ENCODE data around the gene TTC7B. TPM values are rescaled to one million over a fixed set of nuclear protein-coding genes. Genes with fewer than 3 reads are reported as not detected.

Gene TTC7B
- total RNA-seq, 3 donors from 2014 or later: 5.0 to 6.0 (median 5.1) TPM

DNA sequence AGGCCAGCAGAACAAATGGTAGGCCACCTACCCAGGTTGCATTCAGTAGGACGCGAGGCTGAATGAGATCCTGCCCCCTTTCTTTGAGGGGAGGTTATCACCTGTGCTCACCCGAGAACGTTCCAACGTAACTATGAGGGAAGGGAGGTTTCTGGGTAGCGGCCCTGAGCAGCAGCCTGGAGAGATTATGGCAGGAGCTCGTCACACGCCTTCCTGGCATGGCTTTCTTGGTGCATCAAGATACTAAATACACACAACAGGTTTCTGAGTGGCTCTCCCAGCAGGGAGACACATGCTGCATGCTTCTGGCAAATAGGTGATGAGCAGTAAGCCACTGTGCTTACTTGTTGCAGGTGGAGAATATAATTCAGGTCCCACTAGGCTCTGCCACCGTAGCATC lies 271.7 kb downstream of the TTC7B start:
- DNase-seq (no peak), ATAC-seq (no peak)
- H3K4me1 Mint-ChIP-seq (ENCODE audit: low read depth): no peaks in the 10 kb centered on the region
- H3K4me3 Mint-ChIP-seq: no peak overlapping the region
- no peaks in the 10 kb centered on the region for H3K27me3 Mint-ChIP-seq (ENCODE audit: low read depth)
- H3K9me3 Mint-ChIP-seq: no peaks in the 10 kb centered on the region
- H3K36me3 Mint-ChIP-seq (ENCODE audit: insufficient read depth): no peaks in the 10 kb centered on the region

DNA sequence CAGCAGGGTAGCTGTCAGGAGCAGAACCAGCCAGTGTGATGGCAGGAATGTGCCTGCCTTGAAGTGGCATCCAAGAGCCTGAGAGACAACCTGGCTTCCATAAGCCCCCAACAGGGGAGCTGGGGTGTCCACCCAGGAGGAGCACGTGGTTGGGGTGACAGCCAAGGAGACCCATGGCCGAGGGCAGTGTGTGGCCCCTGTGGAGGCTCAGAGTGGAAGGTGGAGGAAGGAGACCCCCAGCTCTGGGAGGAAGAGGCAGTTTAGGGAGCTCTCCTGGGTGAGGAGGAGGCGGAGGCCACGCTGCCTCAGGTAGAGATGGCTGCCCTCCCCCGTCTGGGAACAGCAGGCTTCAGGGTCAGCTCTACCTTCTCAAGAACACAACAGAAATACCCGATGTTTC lies 272.4 kb downstream of the TTC7B start:
- H3K27me3 Mint-ChIP-seq (ENCODE audit: low read depth): no peaks in the 10 kb centered on the region
- H3K4me3 Mint-ChIP-seq: no peak overlapping the region
- ATAC-seq (no peak), DNase-seq (no peak)
- no peaks in the 10 kb centered on the region for H3K36me3 Mint-ChIP-seq (ENCODE audit: insufficient read depth)
- no peaks in the 10 kb centered on the region for H3K9me3 Mint-ChIP-seq
- H3K4me1 Mint-ChIP-seq (ENCODE audit: low read depth): no peaks in the 10 kb centered on the region

DNA sequence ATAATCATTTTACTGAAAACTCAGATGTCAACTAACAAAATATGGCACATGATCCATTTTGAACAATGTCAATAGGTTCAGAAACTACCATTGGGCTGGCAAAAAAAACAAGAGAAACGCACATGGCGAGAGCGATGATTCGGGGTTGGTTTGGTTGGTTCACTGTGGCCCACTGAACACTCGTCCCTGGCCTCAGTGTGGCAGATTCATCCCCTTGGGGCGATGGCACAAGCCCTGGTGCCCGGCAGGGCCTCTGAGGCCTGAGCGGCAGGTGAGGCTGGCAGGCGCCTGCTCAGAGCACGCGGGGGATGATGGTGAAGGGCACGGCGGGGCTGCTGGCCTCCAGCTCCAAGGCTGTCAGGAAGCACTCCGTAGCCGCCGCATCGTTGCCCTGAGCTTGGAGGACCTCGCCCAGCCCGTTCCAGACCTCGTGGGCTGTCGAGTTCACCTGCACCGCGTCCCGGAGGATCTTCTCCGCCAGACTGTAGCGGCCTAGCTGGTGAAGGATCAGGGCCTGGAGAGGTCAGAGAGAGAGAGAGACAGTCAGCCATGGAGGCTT lies 275.1 kb downstream of the TTC7B start:
- H3K4me1 Mint-ChIP-seq (ENCODE audit: low read depth): no peaks in the 10 kb centered on the region
- ATAC-seq (no peak), DNase-seq (no peak)
- no peaks in the 10 kb centered on the region for H3K36me3 Mint-ChIP-seq (ENCODE audit: insufficient read depth)
- H3K27me3 Mint-ChIP-seq (ENCODE audit: low read depth): no peaks in the 10 kb centered on the region
- H3K4me3 Mint-ChIP-seq: no peak overlapping the region
- H3K9me3 Mint-ChIP-seq: no peaks in the 10 kb centered on the region

DNA sequence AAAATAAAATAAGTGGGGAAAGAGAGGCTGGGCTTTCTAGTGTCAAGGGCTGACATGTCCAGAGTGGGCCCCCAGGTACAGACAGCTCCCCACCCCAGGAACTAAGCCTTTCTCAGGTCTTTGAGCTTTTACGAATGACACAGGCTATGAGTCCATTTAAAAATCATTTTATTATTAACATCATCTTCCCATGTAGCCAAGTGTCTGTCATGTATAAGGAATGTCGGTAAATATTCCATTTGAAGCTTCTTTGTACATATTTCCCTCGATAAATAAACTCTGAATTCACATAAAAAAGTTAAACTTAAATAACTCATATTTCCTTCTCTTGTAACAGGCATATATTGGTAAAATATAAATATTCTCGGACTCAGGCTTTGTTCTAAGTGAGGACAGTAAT lies 275.8 kb downstream of the TTC7B start:
- no peaks in the 10 kb centered on the region for H3K4me1 Mint-ChIP-seq (ENCODE audit: low read depth)
- H3K4me3 Mint-ChIP-seq: no peak overlapping the region
- no peaks in the 10 kb centered on the region for H3K9me3 Mint-ChIP-seq
- ATAC-seq: no peak
- no peak for DNase-seq
- no peaks in the 10 kb centered on the region for H3K36me3 Mint-ChIP-seq (ENCODE audit: insufficient read depth)
- H3K27me3 Mint-ChIP-seq (ENCODE audit: low read depth): no peaks in the 10 kb centered on the region

DNA sequence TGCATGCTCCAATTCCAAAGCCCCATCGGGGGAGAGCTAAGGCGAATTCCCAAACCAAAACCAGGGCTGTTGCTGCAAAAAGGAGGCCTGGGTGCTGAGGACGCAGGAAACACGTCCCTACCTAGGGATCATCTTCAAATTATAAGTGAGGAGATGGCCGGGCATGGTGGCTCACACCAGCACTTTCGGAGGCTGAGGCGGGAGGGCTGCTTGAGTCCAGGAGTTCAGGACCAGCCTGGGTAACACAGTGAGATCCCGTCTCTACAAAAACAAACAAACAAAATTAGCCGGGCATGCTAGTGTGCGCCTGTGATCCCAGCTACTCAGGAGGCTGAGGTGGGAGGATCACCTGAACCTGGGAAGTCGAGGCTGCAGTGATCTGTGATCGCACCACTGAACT lies 276.2 kb downstream of the TTC7B start:
- no peaks in the 10 kb centered on the region for H3K4me1 Mint-ChIP-seq (ENCODE audit: low read depth)
- H3K4me3 Mint-ChIP-seq: no peak overlapping the region
- no peak for ATAC-seq
- no peaks in the 10 kb centered on the region for H3K36me3 Mint-ChIP-seq (ENCODE audit: insufficient read depth)
- no peak for DNase-seq
- no peaks in the 10 kb centered on the region for H3K27me3 Mint-ChIP-seq (ENCODE audit: low read depth)
- no peaks in the 10 kb centered on the region for H3K9me3 Mint-ChIP-seq

DNA sequence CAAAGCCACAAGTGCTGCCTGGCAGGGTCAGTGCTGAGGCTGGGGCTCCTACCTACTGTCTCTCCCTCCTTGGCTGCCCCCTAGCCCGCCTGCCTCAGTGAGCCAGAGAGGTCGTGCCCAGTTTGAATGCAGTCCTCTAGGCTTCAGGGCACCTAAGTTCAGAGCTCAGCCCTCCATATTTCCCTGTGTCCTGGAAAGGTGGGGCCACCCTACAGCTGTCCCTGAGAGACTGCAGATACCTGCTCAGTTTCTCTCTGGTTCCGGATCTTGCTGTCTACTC lies 276.8 kb downstream of the TTC7B start:
- Mint-ChIP-seq H3K4me1 (ENCODE audit: low read depth) (no peaks in the 10 kb centered on the region), H3K4me3 (no peak overlapping the region), H3K27me3 (ENCODE audit: low read depth) (no peaks in the 10 kb centered on the region), H3K9me3 (no peaks in the 10 kb centered on the region), H3K36me3 (ENCODE audit: insufficient read depth) (no peaks in the 10 kb centered on the region)
- no peak for ATAC-seq
- no peak for DNase-seq

DNA sequence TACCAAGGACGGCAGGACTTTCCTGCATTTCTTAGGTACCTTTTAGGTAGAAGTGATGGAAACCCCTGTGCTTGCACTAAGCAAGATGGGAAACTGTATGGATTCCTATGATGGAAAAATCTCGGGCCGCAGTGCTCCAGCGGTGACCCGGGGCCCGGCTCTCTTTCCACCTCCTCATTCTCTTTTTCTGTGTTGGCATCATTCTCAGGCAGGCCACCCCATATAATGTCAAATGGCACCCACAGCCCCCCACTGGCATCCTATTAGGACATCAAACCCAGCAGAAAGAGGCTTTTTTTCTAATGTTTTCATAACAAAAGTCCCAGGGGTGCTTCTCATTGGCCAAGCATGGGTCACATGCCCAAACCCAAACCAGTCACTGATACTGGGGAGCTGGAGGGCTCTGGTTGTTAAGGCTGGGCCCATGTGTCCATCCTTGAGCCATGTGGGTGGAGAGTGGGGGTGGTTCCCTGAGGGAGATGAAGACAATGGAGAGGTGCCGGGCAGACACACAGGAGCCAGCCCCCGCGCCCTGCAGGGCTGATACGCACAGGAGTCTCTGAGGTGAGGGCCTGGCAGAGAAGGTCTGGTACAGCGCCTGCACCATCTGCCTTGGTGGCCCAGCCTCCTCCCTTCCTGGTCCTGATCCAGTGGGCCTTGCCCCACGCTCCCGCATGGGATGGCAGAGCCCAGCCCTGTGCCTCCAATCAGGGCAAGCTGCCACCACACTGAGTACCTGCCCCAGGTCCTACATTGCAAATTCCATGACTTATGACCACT lies 277.3 kb downstream of the TTC7B start:
- Mint-ChIP-seq H3K4me3 (no peak overlapping the region), H3K9me3 (no peaks in the 10 kb centered on the region), H3K36me3 (ENCODE audit: insufficient read depth) (no peaks in the 10 kb centered on the region), H3K27me3 (ENCODE audit: low read depth) (no peaks in the 10 kb centered on the region), H3K4me1 (ENCODE audit: low read depth) (no peaks in the 10 kb centered on the region)
- ATAC-seq: no peak
- DNase-seq: no peak

DNA sequence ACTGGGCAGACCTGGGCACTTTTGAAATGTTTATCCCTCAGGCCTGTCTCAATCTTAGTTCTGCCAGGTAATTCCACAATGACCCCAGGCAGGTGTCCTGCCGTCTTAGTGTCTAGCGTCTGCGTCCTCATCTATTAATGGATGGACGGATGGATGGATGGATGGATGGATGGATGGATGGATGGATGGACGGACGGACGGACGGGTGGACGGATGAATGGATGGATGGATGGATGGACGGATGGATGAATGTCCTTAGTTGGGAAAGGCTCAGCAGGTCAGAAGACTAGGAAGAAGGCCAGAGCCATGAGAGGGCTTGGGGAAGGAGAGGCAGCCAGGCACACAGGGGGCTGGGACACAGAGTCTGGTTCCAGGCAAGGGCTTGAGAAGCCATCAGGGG lies 278.1 kb downstream of the TTC7B start:
- Mint-ChIP-seq H3K36me3 (ENCODE audit: insufficient read depth) (no peaks in the 10 kb centered on the region), H3K4me1 (ENCODE audit: low read depth) (peaks cover 1% of the 10 kb centered on the region)
- ATAC-seq: no peak

DNA sequence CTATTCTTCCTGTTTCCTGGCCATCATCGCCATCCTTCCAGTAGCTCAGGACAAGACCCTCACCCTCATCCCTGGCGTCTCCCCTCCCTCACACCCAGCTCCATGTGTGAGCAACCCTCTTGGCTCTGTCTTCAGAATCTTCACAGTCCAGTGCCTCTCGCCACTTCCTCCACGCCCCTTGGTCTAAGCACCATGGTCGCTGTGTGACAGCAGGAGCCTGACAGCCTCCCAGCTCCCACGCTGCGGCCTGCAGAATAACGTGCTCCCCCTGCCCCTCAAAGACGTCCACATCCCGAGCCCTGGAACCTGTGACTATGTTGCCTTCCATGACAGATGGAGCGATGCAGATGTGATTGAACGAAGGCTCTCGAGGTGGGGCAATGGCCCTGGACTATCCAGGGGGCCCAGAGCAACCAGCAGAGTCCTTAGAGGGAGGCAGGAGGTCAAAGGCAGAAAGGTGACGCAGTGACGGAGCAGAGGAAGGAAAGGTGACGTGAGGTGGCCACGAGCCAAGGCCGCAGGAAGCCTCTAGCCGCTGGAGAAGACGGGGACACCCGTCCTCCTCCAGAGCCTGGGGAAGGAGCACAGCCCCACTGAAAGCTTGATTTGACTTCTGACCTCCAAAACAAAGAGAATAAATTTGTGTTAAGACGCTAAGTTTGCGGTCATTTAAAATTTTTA lies 279.6 kb downstream of the TTC7B start:
- H3K4me3 Mint-ChIP-seq: no peak overlapping the region
- H3K36me3 Mint-ChIP-seq (ENCODE audit: insufficient read depth): no peaks in the 10 kb centered on the region
- no peaks in the 10 kb centered on the region for H3K27me3 Mint-ChIP-seq (ENCODE audit: low read depth)
- no peaks in the 10 kb centered on the region for H3K9me3 Mint-ChIP-seq
- H3K4me1 Mint-ChIP-seq (ENCODE audit: low read depth): peaks cover 1% of the 10 kb centered on the region
- ATAC-seq (no peak), DNase-seq (no peak)

More for the DNA sequence above, 278.1 kb downstream of the TTC7B start:
- no peaks in the 10 kb centered on the region for H3K9me3 Mint-ChIP-seq
- H3K27me3 Mint-ChIP-seq (ENCODE audit: low read depth): no peaks in the 10 kb centered on the region
- no peak overlapping the region for H3K4me3 Mint-ChIP-seq
- DNase-seq: no peak

DNA sequence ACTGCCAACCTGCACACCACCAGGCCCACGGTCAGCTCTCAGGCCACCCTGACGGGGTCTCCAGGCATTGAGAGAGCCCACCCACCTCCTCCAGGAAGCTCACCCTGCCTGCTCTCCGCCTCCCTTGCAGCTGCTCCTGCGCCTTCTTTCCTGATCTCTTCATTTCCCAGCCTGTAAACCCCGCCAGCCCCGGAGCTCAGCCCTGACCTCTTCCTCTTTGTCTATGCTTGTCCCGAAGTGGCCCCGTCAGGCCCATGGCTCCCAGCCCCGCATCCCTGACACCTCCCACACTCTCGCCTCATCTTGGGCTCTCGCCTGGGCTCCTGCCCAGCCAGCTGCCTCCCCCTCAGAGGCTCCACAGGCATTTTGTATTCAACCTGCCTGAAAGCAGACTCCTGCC lies 280.1 kb downstream of the TTC7B start:
- Mint-ChIP-seq H3K27me3 (ENCODE audit: low read depth) (no peaks in the 10 kb centered on the region), H3K4me1 (ENCODE audit: low read depth) (peaks cover 1% of the 10 kb centered on the region), H3K36me3 (ENCODE audit: insufficient read depth) (no peaks in the 10 kb centered on the region), H3K9me3 (no peaks in the 10 kb centered on the region), H3K4me3 (no peak overlapping the region)
- no peak for DNase-seq
- no peak for ATAC-seq

DNA sequence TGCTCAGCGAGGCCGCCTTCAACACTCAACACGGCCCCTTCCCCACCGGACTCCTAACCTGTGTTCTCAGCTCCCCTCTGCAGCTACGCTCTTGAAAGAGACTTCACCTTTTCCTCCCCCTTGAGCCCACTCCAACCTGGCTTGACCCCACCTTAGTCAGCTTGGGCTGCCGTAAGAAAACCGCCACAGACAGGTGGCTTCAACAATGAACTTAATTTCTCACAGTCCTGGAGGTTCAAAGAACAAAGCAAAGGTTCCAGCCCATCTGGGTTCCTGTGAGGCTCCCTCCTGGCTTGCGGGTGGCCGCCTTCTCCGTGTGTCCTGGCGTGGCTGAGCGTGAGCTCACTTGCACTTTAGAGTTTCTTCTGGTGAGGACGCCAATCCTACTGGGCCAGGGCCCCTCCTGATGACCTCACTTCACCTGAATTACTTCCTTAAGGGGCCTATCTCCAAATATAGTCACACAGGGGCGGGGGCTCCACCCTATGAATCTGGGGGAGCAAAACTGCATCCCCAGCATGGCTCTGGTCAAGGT lies 280.6 kb downstream of the TTC7B start:
- ATAC-seq (no peak), DNase-seq (no peak)
- no peaks in the 10 kb centered on the region for H3K36me3 Mint-ChIP-seq (ENCODE audit: insufficient read depth)
- no peak overlapping the region for H3K4me3 Mint-ChIP-seq
- no peaks in the 10 kb centered on the region for H3K9me3 Mint-ChIP-seq
- no peaks in the 10 kb centered on the region for H3K27me3 Mint-ChIP-seq (ENCODE audit: low read depth)
- peaks cover 1% of the 10 kb centered on the region for H3K4me1 Mint-ChIP-seq (ENCODE audit: low read depth)

DNA sequence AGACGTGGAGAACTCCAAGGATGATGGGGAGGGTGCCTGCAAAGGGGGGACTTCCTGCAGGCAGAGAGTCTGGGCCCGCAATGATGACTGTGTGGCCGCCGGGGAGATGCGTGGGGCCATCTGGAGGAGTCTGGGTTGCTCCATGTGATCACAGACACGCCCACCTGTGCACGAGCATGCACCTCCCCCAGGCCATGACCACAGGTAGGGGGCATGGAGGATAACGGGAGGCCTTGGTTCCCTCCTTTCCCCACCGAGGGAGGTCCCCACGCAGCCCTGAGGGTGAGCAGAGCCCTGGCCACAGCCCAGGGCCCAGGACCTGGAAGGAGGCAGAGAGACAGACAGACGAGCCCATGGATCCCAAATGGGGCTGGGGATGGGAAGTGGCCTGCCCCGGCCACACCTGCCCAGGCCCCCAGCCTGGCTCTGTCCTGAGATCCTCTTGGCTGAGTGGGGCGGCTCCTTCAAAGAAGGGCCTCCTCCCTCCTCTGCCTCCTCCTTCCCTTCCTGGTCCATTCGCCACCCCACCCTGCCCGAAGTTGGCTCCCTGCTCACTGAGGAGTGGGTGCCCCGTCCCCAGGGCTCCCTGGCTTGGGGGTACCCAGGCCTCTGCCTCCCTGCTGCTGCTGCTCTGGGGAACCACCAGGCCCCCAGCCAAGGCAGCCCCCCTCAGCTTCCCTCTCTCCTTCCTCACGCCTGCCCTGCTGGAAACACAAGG lies 281.2 kb downstream of the TTC7B start:
- H3K27me3 Mint-ChIP-seq (ENCODE audit: low read depth): no peaks in the 10 kb centered on the region
- H3K36me3 Mint-ChIP-seq (ENCODE audit: insufficient read depth): no peaks in the 10 kb centered on the region
- no peaks in the 10 kb centered on the region for H3K9me3 Mint-ChIP-seq
- H3K4me1 Mint-ChIP-seq (ENCODE audit: low read depth): peaks cover 1% of the 10 kb centered on the region
- no peak overlapping the region for H3K4me3 Mint-ChIP-seq
- ATAC-seq: no peak
- DNase-seq: no peak

DNA sequence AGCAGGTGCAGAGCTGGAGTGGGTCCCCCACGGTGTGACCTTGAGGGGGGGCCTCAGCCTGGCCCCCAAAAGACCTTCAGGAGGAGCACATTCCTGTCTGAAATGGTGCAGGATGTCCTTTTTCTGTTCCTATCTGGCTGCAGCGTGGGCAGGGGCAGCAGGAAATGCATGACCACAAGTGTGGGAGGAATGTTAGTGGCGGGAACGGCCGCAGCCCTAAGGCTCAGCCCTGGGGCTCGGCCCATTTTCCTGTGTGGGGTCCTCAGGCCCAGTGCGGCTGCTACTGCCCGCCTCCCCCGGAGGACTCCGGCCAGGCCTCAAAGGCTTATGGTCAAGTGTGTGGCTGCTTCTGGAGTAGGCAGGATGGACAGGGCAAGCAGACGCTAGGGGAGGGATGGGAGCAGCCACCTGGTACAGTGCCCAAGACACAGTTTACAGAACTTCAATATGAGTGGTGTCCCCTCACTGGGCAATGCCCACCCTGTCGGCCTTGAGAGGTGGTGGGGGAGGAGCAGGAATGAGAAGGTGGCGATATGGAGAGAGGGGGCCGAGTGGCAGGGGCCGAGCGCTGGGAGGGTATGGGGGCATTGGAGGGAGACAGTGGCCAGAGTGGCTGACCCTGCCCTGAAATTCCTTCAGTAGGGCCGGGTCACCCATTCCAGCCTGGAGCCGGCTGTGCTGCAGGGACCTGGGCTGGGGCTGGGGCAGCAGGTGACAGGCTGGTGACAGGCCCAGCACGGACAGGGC lies 282.0 kb downstream of the TTC7B start:
- DNase-seq: no peak
- no peak overlapping the region for H3K4me3 Mint-ChIP-seq
- no peaks in the 10 kb centered on the region for H3K27me3 Mint-ChIP-seq (ENCODE audit: low read depth)
- H3K9me3 Mint-ChIP-seq: no peaks in the 10 kb centered on the region
- no peaks in the 10 kb centered on the region for H3K36me3 Mint-ChIP-seq (ENCODE audit: insufficient read depth)
- ATAC-seq: no peak
- peaks cover 1% of the 10 kb centered on the region for H3K4me1 Mint-ChIP-seq (ENCODE audit: low read depth)

DNA sequence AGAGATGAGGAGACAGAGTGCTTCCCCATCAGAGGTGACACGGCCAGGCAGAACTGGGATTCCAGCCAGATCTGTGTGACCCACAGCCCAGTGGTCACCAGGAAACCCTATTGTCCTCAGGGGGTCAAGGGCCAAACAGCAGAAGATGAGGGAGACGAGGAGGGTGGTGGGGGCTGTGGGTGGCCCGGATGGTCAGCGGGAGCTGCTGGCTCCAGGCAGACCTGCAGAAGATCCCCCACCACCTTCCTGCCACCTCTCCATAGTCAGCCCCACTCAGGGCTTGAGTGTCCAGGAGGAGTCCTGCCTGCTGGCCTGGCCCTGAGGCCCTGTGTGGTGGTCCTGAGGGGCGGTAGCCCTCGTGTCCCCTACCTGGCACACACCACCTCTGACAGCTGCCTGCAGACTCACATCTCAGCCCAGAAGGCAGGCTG lies 282.6 kb downstream of the TTC7B start:
- ATAC-seq (no peak), DNase-seq (no peak)
- Mint-ChIP-seq H3K4me1 (ENCODE audit: low read depth) (peaks cover 1% of the 10 kb centered on the region), H3K9me3 (no peaks in the 10 kb centered on the region), H3K36me3 (ENCODE audit: insufficient read depth) (no peaks in the 10 kb centered on the region), H3K4me3 (no peak overlapping the region), H3K27me3 (ENCODE audit: low read depth) (no peaks in the 10 kb centered on the region)
